ENCODE measurements around the gene ZNF764.

DNA sequence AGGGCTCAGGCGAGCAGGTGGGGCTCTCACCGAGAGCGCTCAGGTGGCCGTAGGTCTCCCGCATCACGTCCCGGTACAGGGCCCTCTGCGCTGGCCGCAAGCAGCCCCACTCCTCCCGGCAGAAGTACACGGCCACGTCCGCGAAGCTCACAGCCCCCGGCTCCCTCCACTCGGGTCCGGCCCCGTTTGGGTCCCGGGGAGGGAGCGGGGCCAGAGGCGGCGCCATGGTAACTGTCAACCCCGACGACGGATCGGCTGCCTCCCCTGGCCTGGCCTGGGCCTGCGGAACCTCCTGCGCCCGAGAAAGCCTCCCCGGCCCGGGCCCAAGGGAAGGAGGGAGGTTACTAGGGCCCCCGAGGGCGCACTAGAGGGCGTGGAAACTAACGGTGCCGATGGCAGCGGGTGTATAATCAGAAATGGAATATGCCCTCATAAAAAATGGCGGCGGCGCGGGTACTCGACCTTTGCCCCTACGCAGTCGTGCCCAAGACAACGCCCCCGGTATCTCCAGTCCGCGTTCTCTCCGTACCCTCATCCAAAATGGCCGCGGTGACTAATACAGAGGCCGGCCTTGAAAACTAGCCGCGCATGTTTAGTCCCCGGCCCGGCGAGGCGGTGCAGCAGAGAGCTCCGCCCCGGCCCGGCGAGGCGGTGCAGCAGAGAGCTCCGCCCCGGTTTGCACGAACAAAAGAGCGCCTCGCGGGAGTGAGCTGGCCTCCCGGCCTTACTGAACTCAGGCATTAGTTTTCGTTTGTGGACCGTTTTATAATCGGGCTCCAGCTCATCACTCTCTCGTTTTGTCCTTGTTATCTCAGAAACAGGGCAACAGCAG lies at the start of gene ZNF764:
- TF ChIP-seq, protein P1, sequence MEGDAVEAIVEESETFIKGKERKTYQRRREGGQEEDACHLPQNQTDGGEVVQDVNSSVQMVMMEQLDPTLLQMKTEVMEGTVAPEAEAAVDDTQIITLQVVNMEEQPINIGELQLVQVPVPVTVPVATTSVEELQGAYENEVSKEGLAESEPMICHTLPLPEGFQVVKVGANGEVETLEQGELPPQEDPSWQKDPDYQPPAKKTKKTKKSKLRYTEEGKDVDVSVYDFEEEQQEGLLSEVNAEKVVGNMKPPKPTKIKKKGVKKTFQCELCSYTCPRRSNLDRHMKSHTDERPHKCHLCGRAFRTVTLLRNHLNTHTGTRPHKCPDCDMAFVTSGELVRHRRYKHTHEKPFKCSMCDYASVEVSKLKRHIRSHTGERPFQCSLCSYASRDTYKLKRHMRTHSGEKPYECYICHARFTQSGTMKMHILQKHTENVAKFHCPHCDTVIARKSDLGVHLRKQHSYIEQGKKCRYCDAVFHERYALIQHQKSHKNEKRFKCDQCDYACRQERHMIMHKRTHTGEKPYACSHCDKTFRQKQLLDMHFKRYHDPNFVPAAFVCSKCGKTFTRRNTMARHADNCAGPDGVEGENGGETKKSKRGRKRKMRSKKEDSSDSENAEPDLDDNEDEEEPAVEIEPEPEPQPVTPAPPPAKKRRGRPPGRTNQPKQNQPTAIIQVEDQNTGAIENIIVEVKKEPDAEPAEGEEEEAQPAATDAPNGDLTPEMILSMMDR (IDR thresholded peaks at IDR 0.05), result peak in 1 of 7 experiments; percentile 6
- TF ChIP-seq POLR2AphosphoS5 (IDR thresholded peaks at IDR 0.05) (peak; percentile 48 to 91 (median 51)), EP300 (IDR thresholded peaks at IDR 0.05) (no peak)
